Activated T-helper 17 cell treated with anti-CD3 and anti-CD28 coated beads, Interleukin-2, amount 50 U/mL, for 72 hours (primary cell): ENCODE results near the gene TAF12. TPM values are rescaled to one million over a fixed set of nuclear protein-coding genes. Genes with fewer than 3 reads are reported as not detected.
"Not testable (repeated sequence)": the region's sequence is repeated elsewhere in the genome, so short reads cannot be mapped to it uniquely, and the experiment has no call there.

Experiments
- ATAC-seq: fragments of 150-1000 bp; cut with Tn5 transposase; replicated peaks from 2 replicates; pipeline ENCODE4 v1.10.0; 2021; ENCODE audit warnings: mild to moderate bottlenecking, moderate library complexity
- H3K27ac Mint-ChIP-seq: one replicate; pipeline ENCODE4 v1.8.0; 2022; ENCODE audit warnings: mixed read lengths
- H3K27me3 Mint-ChIP-seq: one replicate; pipeline ENCODE4 v1.8.0; 2022; ENCODE audit warnings: mixed read lengths
- H3K36me3 Mint-ChIP-seq: one replicate; pipeline ENCODE4 v1.8.0; 2022; ENCODE audit warnings: low read depth, mild to moderate bottlenecking, mixed read lengths
- H3K4me1 Mint-ChIP-seq: one replicate; pipeline ENCODE4 v1.8.0; 2022; ENCODE audit warnings: mixed read lengths
- H3K4me3 Mint-ChIP-seq: one replicate; pipeline ENCODE4 v1.8.0; 2022; ENCODE audit warnings: mild to moderate bottlenecking, mixed read lengths
- H3K9me3 Mint-ChIP-seq: one replicate; pipeline ENCODE4 v1.8.0; 2022; ENCODE audit warnings: mixed read lengths
- total RNA-seq, 2 donors: library from RNA; stranded (reverse); gene quantifications; one replicate each; pipeline ENCODE4 v1.2.3, GENCODE V29; 2022

The TAF12 gene
- 10 to 100 TPM; 15.0 to 28.4 TPM for total RNA-seq

GRCh38 chr1:28642847-28643635 is at the start of gene TAF12:
Gene TAF12, minus strand, starts transcription at chr1:28643067. Its CDS starts 20,986 bp downstream, at chr1:28622081.
- H3K27me3 Mint-ChIP-seq, result no peaks in the 10 kb centered on the region
- H3K4me3 Mint-ChIP-seq, result peak within 1 kb of the TSS; percentile 100
- peak; percentile 88 for ATAC-seq
- H3K9me3 Mint-ChIP-seq, result no peaks in the 10 kb centered on the region
- peaks cover 26% of the 10 kb centered on the region for H3K4me1 Mint-ChIP-seq
- peak within 1 kb of the TSS; percentile 100 for H3K27ac Mint-ChIP-seq
- H3K36me3 Mint-ChIP-seq, result peaks cover 32% of the 10 kb centered on the region

- not testable (repeated sequence) for H3K27ac Mint-ChIP-seq, H3K4me3 Mint-ChIP-seq, H3K4me1 Mint-ChIP-seq, H3K9me3 Mint-ChIP-seq, H3K27me3 Mint-ChIP-seq, ATAC-seq
- H3K36me3 Mint-ChIP-seq, result peaks cover 89% of the 10 kb centered on the region
Measured at GRCh38 chr1:28691627-28692026, 48.8 kb upstream of the TAF12 start.

DNA sequence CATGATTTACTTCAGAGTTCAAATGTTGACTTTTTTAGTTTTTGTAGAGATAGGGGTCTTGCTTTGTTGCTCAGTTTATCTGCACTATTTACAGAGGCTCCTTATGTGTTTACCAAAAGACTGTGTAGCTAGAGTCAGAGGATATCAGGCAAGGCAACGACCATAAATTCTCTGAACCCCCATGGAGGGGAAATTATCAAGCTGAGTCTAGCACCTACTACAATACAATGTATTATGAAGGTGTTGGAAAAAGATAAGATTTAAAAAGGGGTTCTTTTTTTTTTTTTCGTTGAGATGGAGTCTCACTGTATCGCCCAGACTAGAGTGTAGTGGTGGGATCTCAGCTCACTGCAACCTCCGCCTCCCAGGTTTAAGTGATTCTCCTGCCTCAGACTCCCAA is 42.1 kb upstream of the TAF12 start:
- no peaks in the 10 kb centered on the region for H3K27me3 Mint-ChIP-seq
- H3K4me3 Mint-ChIP-seq, result no peak overlapping the region
- ATAC-seq, result no peak
- peaks cover 88% of the 10 kb centered on the region for H3K36me3 Mint-ChIP-seq
- no peak overlapping the region for H3K27ac Mint-ChIP-seq
- no peaks in the 10 kb centered on the region for H3K9me3 Mint-ChIP-seq
- peaks cover 11% of the 10 kb centered on the region for H3K4me1 Mint-ChIP-seq

- Mint-ChIP-seq H3K9me3 (no peaks in the 10 kb centered on the region), H3K27me3 (no peaks in the 10 kb centered on the region), H3K27ac (no peak overlapping the region), H3K36me3 (peaks cover 71% of the 10 kb centered on the region), H3K4me3 (no peak overlapping the region), H3K4me1 (peaks cover 11% of the 10 kb centered on the region)
- no peak for ATAC-seq
Measured at GRCh38 chr1:28682840-28683239, 40.0 kb upstream of the TAF12 start.

DNA sequence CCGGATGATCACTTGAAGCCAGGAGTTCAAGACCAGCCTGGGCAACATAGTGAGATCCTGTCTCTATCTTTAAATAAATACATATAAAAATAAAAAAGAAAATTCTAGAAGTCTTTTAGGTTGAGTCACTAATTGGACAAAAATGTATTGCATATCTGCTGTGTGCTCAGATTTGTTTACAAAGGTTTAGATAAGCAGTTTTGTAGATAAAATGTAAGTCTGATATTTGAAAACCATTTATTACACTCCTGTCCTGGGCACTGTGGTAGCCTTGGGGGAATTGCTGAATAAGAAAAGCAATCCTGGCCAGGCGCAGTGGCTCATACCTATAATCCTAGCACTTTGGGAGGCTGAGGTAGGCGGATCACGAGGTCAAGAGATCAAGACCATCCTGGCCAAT is 37.3 kb upstream of the TAF12 start:
- H3K4me3 Mint-ChIP-seq, result no peak overlapping the region
- no peaks in the 10 kb centered on the region for H3K27me3 Mint-ChIP-seq
- H3K9me3 Mint-ChIP-seq, result no peaks in the 10 kb centered on the region
- H3K36me3 Mint-ChIP-seq, result peaks cover 46% of the 10 kb centered on the region
- no peak for ATAC-seq
- H3K27ac Mint-ChIP-seq, result no peak overlapping the region
- peaks cover 11% of the 10 kb centered on the region for H3K4me1 Mint-ChIP-seq

GRCh38 chr1:28675924-28676257 is 33.0 kb upstream of the TAF12 start:
- no peaks in the 10 kb centered on the region for H3K27me3 Mint-ChIP-seq
- no peak for ATAC-seq
- peaks cover 12% of the 10 kb centered on the region for H3K36me3 Mint-ChIP-seq
- peaks cover 4% of the 10 kb centered on the region for H3K4me1 Mint-ChIP-seq
- no peaks in the 10 kb centered on the region for H3K9me3 Mint-ChIP-seq
- no peak overlapping the region for H3K4me3 Mint-ChIP-seq
- H3K27ac Mint-ChIP-seq, result no peak overlapping the region

DNA sequence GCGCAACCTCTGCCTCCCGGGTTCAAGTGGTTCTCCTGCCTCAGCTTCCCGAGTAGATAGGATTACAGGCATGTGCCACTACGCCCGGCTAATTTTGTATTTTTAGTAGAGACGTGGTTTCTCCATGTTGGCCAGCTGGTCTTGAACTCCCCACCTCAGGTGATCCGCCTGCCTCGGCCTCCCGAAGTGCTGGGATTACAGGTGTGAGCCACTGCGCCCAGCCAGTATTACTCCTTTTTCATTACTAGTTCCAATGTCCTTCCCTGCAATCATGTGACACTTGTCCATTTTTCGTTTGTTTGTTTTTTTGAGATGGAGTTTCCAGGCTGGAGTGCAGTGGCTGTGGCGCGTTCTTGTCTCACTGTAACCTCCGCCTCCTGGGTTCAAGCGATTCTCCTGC is 30.1 kb upstream of the TAF12 start:
- H3K4me3 Mint-ChIP-seq, H3K9me3 Mint-ChIP-seq, H3K4me1 Mint-ChIP-seq, ATAC-seq, H3K27me3 Mint-ChIP-seq, H3K36me3 Mint-ChIP-seq, H3K27ac Mint-ChIP-seq: not testable (repeated sequence)

GRCh38 chr1:28671254-28671780 is 28.4 kb upstream of the TAF12 start:
- H3K4me1 Mint-ChIP-seq, result peaks cover 4% of the 10 kb centered on the region
- H3K27ac Mint-ChIP-seq, result no peak overlapping the region
- ATAC-seq, result no peak
- no peaks in the 10 kb centered on the region for H3K27me3 Mint-ChIP-seq
- H3K9me3 Mint-ChIP-seq, result no peaks in the 10 kb centered on the region
- peak overlapping the region; percentile 83 for H3K4me3 Mint-ChIP-seq
- H3K36me3 Mint-ChIP-seq, result peaks cover 9% of the 10 kb centered on the region

DNA sequence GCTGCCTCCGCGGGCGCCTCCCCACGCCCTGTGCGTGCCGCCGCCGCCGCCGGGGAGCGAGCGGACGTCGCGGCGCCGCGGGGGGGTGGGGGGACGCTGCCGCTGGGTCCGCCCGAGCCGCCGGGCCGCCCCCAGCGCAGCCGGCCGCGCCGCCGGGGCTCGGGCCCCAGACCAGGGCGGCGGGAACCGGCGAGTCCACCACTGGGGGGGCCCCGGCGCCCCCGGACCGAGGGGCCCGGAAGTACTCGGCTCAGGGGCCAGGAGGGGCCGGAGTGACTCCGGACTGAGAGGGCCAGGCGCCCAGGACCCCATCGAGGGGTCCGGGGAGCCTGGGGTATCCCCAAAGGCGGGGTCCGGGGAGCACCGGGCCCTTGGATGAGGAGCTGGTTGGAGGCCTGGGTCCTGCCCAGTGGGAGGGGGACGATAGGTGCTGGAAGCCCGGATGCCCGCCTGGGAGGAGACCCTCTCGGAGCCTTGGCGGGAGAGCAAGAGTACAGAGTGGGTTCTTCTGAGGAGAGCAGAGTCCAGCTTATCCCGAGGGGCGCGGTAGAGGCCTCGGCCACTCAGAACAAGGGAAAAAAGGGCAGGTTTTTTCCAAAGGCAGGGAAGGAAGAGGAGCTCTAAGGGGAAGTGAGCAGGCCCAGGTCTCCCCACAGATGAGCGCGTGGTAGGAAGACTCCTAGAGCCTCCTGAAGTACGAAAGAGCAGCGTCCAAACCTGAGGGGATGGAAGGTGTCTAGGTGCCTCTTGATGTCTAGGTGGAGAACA is 26.3 kb upstream of the TAF12 start:
- peak overlapping the region; percentile 83 for H3K4me3 Mint-ChIP-seq
- H3K27me3 Mint-ChIP-seq, result no peaks in the 10 kb centered on the region
- peak; percentile 75 for ATAC-seq
- peak overlapping the region; percentile 86 for H3K27ac Mint-ChIP-seq
- peaks cover 9% of the 10 kb centered on the region for H3K36me3 Mint-ChIP-seq
- no peaks in the 10 kb centered on the region for H3K9me3 Mint-ChIP-seq
- peaks cover 10% of the 10 kb centered on the region for H3K4me1 Mint-ChIP-seq

DNA sequence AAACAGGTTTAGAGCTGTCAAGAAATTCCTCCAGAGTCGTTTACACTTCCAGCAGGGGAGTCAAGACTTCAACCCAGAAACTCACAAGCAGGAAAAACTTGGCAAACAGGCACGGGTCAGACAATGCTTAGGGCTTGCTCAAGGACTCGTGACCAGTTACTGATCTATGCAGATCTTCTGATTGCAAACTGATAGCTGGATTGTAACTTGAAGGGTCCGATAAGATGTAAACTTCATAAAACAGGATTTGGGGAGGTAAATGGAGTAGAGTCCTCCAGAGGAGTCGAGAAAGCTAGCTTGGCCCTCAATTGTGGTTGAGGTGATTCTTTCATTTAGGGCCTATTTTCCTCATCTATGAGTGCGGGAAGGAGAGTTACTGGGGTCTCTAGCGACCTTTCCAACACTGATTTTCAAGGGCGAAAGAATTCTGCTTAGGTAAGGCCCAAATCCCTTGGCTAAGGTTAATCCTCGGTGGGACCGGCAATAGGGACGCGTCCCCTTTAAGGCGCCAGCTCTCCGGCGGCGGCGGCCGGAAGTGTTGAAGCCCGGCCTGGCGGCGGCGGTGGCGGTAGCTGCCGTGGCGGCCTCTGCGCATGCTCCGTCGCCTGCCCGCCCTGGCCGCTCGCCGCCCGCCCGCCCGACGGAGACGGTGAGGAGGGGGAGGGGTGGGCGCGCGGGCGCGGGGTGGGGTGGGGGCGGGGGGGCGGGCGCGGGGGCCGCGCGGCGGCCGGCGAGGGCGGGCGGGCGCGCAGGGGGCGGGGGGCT is 25.5 kb upstream of the TAF12 start, which contains the start of gene GMEB1:
Gene GMEB1 (plus strand): TSS at position 594 of the 765 bp plus-strand sequence. CDS start 14,829 bp downstream, outside the sequence.
- peaks cover 11% of the 10 kb centered on the region for H3K4me1 Mint-ChIP-seq
- peak; percentile 83 for ATAC-seq
- H3K27me3 Mint-ChIP-seq, result no peaks in the 10 kb centered on the region
- H3K4me3 Mint-ChIP-seq, result peak within 1 kb of the TSS; percentile 97
- H3K27ac Mint-ChIP-seq, result peak within 1 kb of the TSS; percentile 99
- H3K9me3 Mint-ChIP-seq, result no peaks in the 10 kb centered on the region
- H3K36me3 Mint-ChIP-seq, result peaks cover 9% of the 10 kb centered on the region

- no peak overlapping the region for H3K27ac Mint-ChIP-seq
- H3K4me1 Mint-ChIP-seq, result peaks cover 11% of the 10 kb centered on the region
- H3K4me3 Mint-ChIP-seq, result peak overlapping the region; percentile 41
- no peaks in the 10 kb centered on the region for H3K9me3 Mint-ChIP-seq
- no peak for ATAC-seq
- H3K27me3 Mint-ChIP-seq, result no peaks in the 10 kb centered on the region
- H3K36me3 Mint-ChIP-seq, result no peaks in the 10 kb centered on the region
Measured at GRCh38 chr1:28666806-28667205, 23.9 kb upstream of the TAF12 start.

DNA sequence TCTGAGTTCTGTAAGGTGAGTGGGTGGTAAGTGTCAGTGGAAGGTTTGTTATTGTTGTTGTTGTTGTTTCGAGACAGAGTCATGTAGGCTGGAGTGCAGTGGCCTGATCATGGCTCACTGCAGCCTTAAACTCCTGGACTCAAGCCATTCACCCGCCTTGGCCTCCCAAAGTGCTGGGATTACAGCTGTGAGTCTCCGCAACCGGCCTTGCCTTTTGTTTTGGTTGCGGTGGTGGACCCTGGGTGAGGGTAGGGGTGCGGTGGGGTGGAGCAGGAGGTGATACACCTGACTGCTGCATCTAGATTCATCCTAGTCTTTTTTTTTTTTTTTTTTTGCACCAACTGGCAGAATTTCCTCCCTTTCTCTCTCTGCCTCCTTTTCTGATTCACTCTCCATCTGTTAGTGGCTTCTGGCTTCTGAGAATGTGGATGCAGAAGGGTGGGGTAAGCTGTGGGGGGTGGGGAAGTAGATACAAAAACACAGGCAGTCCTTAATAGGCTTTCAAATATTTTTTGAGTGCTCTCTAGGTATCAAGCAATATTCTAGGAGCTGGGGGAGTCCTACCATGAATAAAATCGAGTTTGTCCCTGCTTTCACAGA is 21.1 kb upstream of the TAF12 start:
- Mint-ChIP-seq H3K36me3 (no peaks in the 10 kb centered on the region), H3K27ac (peak overlapping the region; percentile 69), H3K4me1 (peaks cover 11% of the 10 kb centered on the region), H3K9me3 (no peaks in the 10 kb centered on the region), H3K27me3 (no peaks in the 10 kb centered on the region), H3K4me3 (no peak overlapping the region)
- ATAC-seq, result no peak

DNA sequence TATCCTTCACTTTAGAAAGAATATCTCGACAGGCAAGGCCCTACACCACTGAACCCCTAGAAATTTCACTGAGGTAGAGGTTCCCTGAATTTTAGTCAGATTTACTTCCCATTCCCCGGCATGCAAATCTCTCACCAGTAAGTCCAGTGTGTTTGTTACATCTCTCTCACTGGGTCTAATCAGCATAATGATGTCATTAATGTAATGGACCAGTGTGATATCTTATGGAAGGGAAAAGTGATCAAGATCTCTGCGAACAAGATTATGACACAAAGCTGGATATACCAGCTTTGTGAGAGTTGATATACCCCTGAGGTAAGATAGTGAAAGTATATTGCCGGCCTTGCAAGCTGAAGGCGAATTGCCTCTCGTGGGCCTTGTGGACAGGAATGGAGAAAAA is 13.5 kb upstream of the TAF12 start:
- no peaks in the 10 kb centered on the region for H3K36me3 Mint-ChIP-seq
- H3K4me3 Mint-ChIP-seq, result no peak overlapping the region
- H3K4me1 Mint-ChIP-seq, result no peaks in the 10 kb centered on the region
- H3K27me3 Mint-ChIP-seq, result no peaks in the 10 kb centered on the region
- H3K27ac Mint-ChIP-seq, result no peak overlapping the region
- no peak for ATAC-seq
- H3K9me3 Mint-ChIP-seq, result no peaks in the 10 kb centered on the region
